GM12872 (cell line): ENCODE measurements around the gene TOX2.

Experiments used
- TF ChIP-seq, protein P1 (sequence below): IDR thresholded peaks from 3 replicates; pipeline ENCODE4 v1.5.1; 2011; ENCODE audit warnings: low read depth, mild to moderate bottlenecking, low read length, moderate library complexity; ENCODE audit not compliant: insufficient read depth

TOX2 gene

DNA sequence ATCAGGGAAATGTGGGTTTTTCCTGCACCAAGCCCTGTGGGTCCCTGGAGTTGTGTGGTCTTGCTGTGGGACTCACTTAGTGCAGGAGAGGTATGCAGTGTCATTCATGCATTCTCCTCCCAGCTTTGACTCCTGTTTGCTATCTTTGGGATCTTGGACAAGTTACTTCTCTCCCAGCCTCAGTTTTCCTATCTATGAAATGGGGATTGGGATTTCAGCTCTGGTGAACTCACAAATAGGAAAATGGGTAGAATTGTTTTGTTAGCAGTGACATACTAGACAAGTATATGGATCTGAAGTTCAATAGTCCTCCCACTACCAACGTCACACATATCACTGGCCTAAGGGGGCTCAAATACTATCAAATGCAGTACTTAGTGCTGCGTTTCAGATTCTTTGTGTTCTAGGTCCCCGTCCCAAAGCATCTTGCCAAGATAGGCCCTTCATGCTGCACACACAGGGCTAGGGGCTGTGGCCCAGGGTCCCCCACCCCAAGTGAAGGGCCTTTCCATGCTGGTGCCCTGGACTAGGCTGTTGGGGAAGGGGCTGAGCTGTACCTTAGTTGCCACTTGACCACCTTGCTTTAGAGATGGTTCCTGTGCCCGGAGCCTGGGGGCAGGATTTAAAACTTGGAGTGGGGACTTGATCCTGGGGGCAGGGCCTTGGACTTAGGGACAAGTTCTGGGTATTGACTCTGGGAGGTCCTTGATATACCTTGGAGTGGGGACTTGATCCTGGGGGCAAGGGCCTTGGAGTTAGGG, 98.0 kb downstream of the TOX2 start:
- TF ChIP-seq, protein P1, sequence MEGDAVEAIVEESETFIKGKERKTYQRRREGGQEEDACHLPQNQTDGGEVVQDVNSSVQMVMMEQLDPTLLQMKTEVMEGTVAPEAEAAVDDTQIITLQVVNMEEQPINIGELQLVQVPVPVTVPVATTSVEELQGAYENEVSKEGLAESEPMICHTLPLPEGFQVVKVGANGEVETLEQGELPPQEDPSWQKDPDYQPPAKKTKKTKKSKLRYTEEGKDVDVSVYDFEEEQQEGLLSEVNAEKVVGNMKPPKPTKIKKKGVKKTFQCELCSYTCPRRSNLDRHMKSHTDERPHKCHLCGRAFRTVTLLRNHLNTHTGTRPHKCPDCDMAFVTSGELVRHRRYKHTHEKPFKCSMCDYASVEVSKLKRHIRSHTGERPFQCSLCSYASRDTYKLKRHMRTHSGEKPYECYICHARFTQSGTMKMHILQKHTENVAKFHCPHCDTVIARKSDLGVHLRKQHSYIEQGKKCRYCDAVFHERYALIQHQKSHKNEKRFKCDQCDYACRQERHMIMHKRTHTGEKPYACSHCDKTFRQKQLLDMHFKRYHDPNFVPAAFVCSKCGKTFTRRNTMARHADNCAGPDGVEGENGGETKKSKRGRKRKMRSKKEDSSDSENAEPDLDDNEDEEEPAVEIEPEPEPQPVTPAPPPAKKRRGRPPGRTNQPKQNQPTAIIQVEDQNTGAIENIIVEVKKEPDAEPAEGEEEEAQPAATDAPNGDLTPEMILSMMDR = no peak

- TF ChIP-seq, protein P1 = no peak
Measured at GRCh38 chr20:44014807-44015732, 100.4 kb downstream of the TOX2 start.

DNA sequence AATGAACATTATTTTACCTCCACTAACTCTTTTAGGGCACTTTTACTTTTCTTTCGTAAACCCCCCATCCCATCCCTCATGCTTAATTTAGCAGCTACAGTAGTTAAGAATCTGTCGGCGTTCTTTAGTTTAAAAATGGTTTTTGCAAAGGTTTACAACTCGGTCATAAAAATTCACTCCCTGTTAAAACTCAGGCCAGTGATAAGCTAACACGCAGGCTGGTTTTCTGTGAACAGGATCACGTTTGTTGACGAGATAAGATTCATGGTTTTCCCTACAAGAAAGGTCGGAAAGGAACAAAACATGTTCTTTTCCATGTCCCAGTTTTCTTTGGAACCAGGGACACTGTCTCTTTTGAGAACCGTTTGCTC, 101.1 kb downstream of the TOX2 start:
- TF ChIP-seq, protein P1 = no peak

- TF ChIP-seq, protein P1 = no peak
Measured at GRCh38 chr20:44016525-44016924, 101.9 kb downstream of the TOX2 start.

DNA sequence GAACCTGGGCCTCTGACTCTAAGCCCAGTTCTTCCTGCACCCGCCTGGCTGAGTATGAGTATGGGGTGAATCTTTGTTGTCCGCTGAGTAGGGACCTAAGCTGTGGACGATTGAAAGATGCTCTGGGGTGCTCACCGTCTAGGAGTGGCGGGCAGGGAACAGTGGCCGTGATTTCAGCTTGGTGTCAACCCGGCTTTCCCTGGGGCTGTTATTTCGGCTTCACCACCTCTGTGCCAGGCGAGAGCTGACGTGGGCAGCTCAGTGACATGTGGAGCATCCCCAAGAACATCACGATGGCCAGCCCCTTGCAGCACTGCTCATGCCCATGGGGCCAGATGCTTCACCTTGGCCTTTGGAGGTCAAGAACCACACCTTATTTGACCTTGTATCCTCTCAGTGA, 102.6 kb downstream of the TOX2 start:
- TF ChIP-seq, protein P1 = no peak

- TF ChIP-seq, protein P1 = no peak
Measured at GRCh38 chr20:44017905-44018258, 103.2 kb downstream of the TOX2 start.

- TF ChIP-seq, protein P1 = no peak
Measured at GRCh38 chr20:44018259-44018941, 103.7 kb downstream of the TOX2 start.
